Measurements from ENCODE around the gene PFN1. TPM values are rescaled to one million over a fixed set of nuclear protein-coding genes. Genes with fewer than 3 reads are reported as not detected.

Gene PFN1
- total and polyA plus RNA-seq, 2 of the 8 experiments (the other 6 are each of a cell fraction or from before 2014, with no cell fraction given) = 1,355 to 1,949 TPM

DNA sequence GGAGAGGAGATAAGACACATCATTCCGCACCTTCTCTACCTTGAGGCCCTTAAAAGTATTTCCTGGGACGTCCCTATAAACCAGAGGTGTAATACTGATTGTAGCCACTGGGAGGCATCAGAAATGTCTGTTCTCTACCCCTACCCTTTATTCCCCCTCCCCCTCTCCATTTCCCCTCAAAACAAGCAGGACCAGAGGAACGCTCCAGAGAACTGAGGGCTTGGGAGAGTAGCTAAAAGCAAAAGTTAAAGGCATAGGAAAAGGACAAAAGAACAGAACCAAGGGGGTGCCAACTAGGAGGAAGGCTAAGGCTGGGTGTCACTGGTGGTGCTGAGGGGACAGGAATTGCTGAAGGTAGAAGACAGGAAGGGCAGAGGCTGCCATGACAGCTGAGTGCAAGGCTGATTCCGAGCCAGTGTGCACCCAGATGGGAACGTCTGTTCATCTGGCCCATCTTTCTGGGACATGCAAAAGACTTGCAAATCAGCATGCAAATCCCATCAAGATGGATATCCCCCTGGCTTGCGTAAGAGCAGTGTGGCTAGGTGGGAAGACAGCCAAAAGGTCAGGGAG lies 32.4 kb upstream of the PFN1 start:
- Histone ChIP-seq H2BK12ac (ENCODE audit: low read depth, low read length) (no peak overlapping the region), H2BK5ac (ENCODE audit: low read depth, low read length) (0 out of 2 replicates have a peak overlapping the region, but pooled peaks have one; percentile 56), H2BK15ac (ENCODE audit: low read length) (0 out of 2 replicates have a peak overlapping the region, but pooled peaks have one; percentile 37), H3K9ac (replicated peaks in 1 of 4; ENCODE audit: extremely low read depth in 1 of 4, low read depth in 3 of 4, low read length in 3 of 4) (no peak overlapping the region; a peak in 1 of 7 replicates), H3K79me1 (ENCODE audit: low read depth, low read length) (no peaks in the 10 kb centered on the region), H3K4me2 (ENCODE audit: insufficient read depth in 1 of 2, low read depth in 2 of 2, low read length in 2 of 2) (no peak overlapping the region; a peak in 1 of 4 replicates), H3K4me3 (ENCODE audit: extremely low read depth in 1 of 4, insufficient read depth in 2 of 4, low read depth in 3 of 4, low read length in 4 of 4) (no peak overlapping the region), H4K91ac (replicated peaks; ENCODE audit: insufficient read length, low read length) (no peak overlapping the region), H3K9me3 (ENCODE audit: insufficient read depth in 2 of 2, low read depth in 1 of 2, low read length in 1 of 2) (no peaks in the 10 kb centered on the region), H3K27me3 (replicated peaks in 1 of 4; ENCODE audit: control insufficient read depth in 3 of 4, extremely low read depth in 1 of 4, insufficient read depth in 3 of 4, low read length in 3 of 4) (peaks cover 0 to 20% (median 18%) of the 10 kb centered on the region in 4 experiments; a peak in 6 of 7 replicates), H3K23me2 (ENCODE audit: low read depth, low read length) (peaks cover 2% of the 10 kb centered on the region; the same call in 1 of the 2 replicates), H2BK20ac (ENCODE audit: low read length) (no peak overlapping the region), H3K56ac (replicated peaks; ENCODE audit: insufficient read length, low read depth, low read length) (no peak overlapping the region), H2AK5ac (ENCODE audit: low read depth, low read length) (no peak overlapping the region), H2AFZ (ENCODE audit: low read length) (no peak overlapping the region), H3K4ac (replicated peaks; ENCODE audit: insufficient read length, low read depth, low read length) (no peak overlapping the region), H3K23ac (ENCODE audit: insufficient read length) (no peak overlapping the region), H3K36me3 (ENCODE audit: control insufficient read depth in 2 of 4, insufficient read depth in 4 of 4, low read length in 3 of 4) (no peaks in the 10 kb centered on the region; a peak in 1 of 8 replicates), H3K4me1 (replicated peaks in 1 of 4; ENCODE audit: control insufficient read depth in 3 of 4, insufficient read depth in 4 of 4, low read length in 3 of 4) (peaks cover 0 to 4% (median 3%) of the 10 kb centered on the region in 4 experiments; a peak in 3 of 7 replicates), H3K79me2 (ENCODE audit: control insufficient read depth in 1 of 2, insufficient read depth in 2 of 2, low read length in 2 of 2) (no peaks in the 10 kb centered on the region), H3K14ac (ENCODE audit: insufficient read length) (no peak overlapping the region), H4K5ac (ENCODE audit: insufficient read length, low read depth, low read length) (no peak overlapping the region), H4K20me1 (replicated peaks in 1 of 2; ENCODE audit: control insufficient read depth in 1 of 2, insufficient read depth in 2 of 2, low read length in 2 of 2) (peaks cover 0 to 2% of the 10 kb centered on the region in 2 experiments), H4K8ac (ENCODE audit: extremely low read depth, insufficient read depth, low read length) (no peak overlapping the region), H3K27ac (ENCODE audit: low read depth, low read length) (no peak overlapping the region), H3K18ac (ENCODE audit: extremely low read depth, low read length) (0 out of 2 replicates have a peak overlapping the region, but pooled peaks have one; percentile 36), H2BK120ac (replicated peaks; ENCODE audit: low read depth, low read length) (no peak overlapping the region)
- 63% methylated on average over 5 of the region's 6 CpGs; no CpG with 5 or more reads in 1 of the 2 experiments for WGBS, 2 experiments (ENCODE audit: extremely low coverage in 1 of 2, insufficient coverage in 1 of 2, insufficient read length in 1 of 2, insufficient replicate concordance in 2 of 2, low coverage in 1 of 2, low lambda C conversion rate in 2 of 2, missing lambda C conversion rate in 1 of 2)
- peak; percentile 92 for FAIRE-seq
- DNase-seq (ENCODE audit: low read depth in 1 of 2, low spot score in 2 of 2) = peak in 1 of 2 experiments; percentile 73
- ChIA-PET POLR2A (ENCODE audit: partially characterized antibody) (interaction anchor here (0.6 to 6.1 kb wide), 11 partner anchors 8 to 98 kb away, joined by 3 to 62 read pairs (median 6); partner anchors contain the start of genes INCA1, KIF1C, PFN1 and RNF167), CTCF (ENCODE audit: partially characterized antibody) (interaction anchor here (0.6 to 4.7 kb wide), 27 partner anchors 9 to 670 kb away, joined by 3 to 43 read pairs (median 5); partner anchors contain the start of genes C17orf107, CAMTA2, INCA1 and KIF1C)
- TF ChIP-seq KDM5A (IDR thresholded peaks at IDR 0.05; ENCODE audit: low read length) (no peak), PHF8 (conservative IDR thresholded peaks at IDR 0.05; ENCODE audit: low read depth, low read length) (no peak), BCL11A (IDR thresholded peaks at IDR 0.05; ENCODE audit: low read depth in 2 of 2, low read length in 2 of 2) (no peak), SIN3A (conservative IDR thresholded peaks at IDR 0.05 in 1 of 2, IDR thresholded peaks at IDR 0.05 in 1 of 2; ENCODE audit: low read depth in 1 of 2, low read length in 2 of 2) (0 out of 4 replicates have a peak, but pooled peaks of 1 of the 2 experiments have one; percentile 18), JUND (IDR thresholded peaks at IDR 0.05; ENCODE audit: low read length) (no peak), RXRA (IDR thresholded peaks at IDR 0.05; ENCODE audit: insufficient read depth, low read depth, low read length) (no peak), CTBP2 (IDR thresholded peaks at IDR 0.05; ENCODE audit: borderline replicate concordance, insufficient read depth, insufficient read length, low read length) (no peak)
- TF ChIP-seq, protein P1, sequence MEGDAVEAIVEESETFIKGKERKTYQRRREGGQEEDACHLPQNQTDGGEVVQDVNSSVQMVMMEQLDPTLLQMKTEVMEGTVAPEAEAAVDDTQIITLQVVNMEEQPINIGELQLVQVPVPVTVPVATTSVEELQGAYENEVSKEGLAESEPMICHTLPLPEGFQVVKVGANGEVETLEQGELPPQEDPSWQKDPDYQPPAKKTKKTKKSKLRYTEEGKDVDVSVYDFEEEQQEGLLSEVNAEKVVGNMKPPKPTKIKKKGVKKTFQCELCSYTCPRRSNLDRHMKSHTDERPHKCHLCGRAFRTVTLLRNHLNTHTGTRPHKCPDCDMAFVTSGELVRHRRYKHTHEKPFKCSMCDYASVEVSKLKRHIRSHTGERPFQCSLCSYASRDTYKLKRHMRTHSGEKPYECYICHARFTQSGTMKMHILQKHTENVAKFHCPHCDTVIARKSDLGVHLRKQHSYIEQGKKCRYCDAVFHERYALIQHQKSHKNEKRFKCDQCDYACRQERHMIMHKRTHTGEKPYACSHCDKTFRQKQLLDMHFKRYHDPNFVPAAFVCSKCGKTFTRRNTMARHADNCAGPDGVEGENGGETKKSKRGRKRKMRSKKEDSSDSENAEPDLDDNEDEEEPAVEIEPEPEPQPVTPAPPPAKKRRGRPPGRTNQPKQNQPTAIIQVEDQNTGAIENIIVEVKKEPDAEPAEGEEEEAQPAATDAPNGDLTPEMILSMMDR (IDR thresholded peaks at IDR 0.05; ENCODE audit: control extremely low read depth in 1 of 3, insufficient read depth in 1 of 3, low read depth in 1 of 3, low read length in 3 of 3) = peak in 2 of 3 experiments; percentile 63 to 80; a peak in 3 of 4 replicates

Data from H1 (cell line).